Measurements from ENCODE around the gene TUT4.

DNA sequence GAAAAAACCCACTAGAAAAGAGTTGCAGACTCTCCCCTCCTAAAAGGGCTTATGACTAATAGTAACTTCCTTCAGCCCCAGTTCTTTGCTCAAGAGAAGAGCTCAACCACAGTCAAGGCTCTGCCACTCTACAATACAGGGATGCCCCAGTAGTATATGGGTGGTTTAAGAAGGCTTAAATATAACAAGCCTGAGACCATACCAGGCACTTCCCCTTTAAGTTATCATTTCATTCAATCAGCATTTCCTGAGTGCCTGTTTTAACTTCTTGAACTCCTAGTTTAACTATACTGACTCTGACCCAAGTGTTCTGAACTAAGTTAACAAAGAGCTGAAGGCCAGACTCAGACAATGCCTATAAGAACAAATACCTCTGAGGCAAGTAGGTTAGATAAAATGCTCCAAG, 128.7 kb downstream of the TUT4 start:
- TF ChIP-seq POLR2AphosphoS5 (IDR thresholded peaks at IDR 0.05; ENCODE audit: low read depth, low read length) (no peak), CTCF (IDR thresholded peaks at IDR 0.05) (no peak), SIN3A (IDR thresholded peaks at IDR 0.05; ENCODE audit: borderline replicate concordance, insufficient read depth, low read depth, low read length) (no peak)
- TF ChIP-seq, protein P1, sequence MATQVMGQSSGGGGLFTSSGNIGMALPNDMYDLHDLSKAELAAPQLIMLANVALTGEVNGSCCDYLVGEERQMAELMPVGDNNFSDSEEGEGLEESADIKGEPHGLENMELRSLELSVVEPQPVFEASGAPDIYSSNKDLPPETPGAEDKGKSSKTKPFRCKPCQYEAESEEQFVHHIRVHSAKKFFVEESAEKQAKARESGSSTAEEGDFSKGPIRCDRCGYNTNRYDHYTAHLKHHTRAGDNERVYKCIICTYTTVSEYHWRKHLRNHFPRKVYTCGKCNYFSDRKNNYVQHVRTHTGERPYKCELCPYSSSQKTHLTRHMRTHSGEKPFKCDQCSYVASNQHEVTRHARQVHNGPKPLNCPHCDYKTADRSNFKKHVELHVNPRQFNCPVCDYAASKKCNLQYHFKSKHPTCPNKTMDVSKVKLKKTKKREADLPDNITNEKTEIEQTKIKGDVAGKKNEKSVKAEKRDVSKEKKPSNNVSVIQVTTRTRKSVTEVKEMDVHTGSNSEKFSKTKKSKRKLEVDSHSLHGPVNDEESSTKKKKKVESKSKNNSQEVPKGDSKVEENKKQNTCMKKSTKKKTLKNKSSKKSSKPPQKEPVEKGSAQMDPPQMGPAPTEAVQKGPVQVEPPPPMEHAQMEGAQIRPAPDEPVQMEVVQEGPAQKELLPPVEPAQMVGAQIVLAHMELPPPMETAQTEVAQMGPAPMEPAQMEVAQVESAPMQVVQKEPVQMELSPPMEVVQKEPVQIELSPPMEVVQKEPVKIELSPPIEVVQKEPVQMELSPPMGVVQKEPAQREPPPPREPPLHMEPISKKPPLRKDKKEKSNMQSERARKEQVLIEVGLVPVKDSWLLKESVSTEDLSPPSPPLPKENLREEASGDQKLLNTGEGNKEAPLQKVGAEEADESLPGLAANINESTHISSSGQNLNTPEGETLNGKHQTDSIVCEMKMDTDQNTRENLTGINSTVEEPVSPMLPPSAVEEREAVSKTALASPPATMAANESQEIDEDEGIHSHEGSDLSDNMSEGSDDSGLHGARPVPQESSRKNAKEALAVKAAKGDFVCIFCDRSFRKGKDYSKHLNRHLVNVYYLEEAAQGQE (IDR thresholded peaks at IDR 0.05; ENCODE audit: insufficient read depth in 1 of 2, low read depth in 2 of 2, low read length in 1 of 2) = no peak

Measured in Panc1 (cell line).